NCI-H510A (cell line): ENCODE measurements around the gene ZCCHC3.
"Not testable (repeated sequence)": the region's sequence is repeated elsewhere in the genome, so short reads cannot be mapped to it uniquely, and the experiment has no call there.

Experiments
- DNase-seq: peaks from one replicate; lab custom pipeline; 2025; lab: John Stamatoyannopoulos, UW

Gene ZCCHC3, protein sequence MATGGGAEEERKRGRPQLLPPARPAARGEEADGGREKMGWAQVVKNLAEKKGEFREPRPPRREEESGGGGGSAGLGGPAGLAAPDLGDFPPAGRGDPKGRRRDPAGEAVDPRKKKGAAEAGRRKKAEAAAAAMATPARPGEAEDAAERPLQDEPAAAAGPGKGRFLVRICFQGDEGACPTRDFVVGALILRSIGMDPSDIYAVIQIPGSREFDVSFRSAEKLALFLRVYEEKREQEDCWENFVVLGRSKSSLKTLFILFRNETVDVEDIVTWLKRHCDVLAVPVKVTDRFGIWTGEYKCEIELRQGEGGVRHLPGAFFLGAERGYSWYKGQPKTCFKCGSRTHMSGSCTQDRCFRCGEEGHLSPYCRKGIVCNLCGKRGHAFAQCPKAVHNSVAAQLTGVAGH

GRCh38 chr20:297098-297924 lies at the start of gene ZCCHC3:
TSS of gene ZCCHC3 (plus strand) at chr20:297570. CDS start at chr20:297587, 17 bp downstream.
- peak; percentile 95 for DNase-seq

DNA sequence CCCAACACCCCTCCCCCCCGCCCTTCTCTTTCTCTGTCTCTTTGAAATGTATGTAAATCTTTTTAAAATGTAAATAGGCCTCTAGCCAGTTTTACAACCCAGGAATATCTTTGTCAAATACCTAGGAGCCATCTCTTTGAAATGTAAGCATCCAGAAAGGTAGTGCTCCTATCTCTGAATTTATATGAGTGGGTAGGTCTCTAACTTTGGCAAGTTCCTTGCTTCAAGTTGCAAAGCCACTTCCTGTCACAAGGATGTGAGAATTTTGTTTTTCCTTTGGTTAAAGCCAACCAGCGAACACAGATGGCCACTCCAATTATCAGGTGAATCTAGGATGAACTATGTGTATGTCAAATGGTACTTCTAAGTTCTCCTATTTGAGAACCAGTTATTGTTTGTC lies 46.0 kb upstream of the ZCCHC3 start:
- no peak for DNase-seq

DNA sequence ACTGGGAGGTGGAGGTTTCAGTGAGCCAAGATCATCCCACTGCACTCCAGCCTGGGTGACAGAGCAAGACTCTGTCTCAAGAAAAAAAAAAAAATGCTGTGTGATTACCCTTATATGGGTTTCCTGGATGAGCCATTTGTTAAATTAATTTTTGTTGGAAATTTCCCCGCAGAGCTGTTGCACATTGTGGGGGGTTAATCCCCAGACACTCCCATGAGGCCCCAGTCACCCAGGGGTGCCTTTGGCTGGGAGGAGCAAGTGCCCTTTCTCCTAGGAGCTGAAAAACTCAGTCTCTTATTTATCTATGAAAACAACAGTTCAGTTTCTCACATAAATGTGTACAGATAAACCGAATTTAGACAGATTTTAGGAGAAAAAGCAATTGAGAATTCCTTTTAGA lies 44.6 kb upstream of the ZCCHC3 start:
- DNase-seq = no peak

- DNase-seq = not testable (repeated sequence)
Observed at GRCh38 chr20:253447-253846, 43.9 kb upstream of the ZCCHC3 start.

- DNase-seq = no peak
Observed at GRCh38 chr20:257419-257818, 40.0 kb upstream of the ZCCHC3 start, which contains the start of gene DEFB132. TSS of gene DEFB132 (plus strand) at chr20:257724. CDS start at chr20:257779, 55 bp downstream.

DNA sequence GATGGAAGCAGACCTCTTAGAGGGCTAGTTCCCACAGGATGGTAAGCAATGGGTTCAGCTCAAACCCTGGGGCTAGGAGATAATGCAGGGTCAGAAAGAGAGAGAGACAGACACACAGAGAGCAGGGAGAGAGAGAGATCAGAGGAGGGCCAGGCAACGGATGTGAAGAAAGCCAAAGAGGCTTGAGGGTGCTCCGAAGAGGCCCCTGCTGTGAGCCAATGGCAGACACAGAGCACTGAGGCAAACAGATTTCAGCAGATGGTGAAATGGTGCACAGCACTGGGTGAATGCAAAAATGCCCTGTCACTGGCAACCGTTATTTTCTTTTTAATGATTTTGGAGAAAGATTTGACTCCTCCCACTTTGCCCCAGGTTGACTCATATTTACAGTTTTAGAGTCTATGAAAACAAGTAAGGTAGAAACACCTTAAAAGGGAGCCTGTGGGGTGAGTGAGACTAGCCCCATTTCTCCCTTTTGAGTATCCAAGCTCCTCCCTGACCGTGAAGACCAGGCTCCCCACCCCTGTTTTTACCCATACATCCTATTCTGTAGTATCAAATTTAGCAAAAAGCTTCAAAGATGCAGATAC lies 39.0 kb upstream of the ZCCHC3 start:
- no peak for DNase-seq

- DNase-seq = no peak
Observed at GRCh38 chr20:258963-259362, 38.4 kb upstream of the ZCCHC3 start.

- no peak for DNase-seq
Observed at GRCh38 chr20:259981-260380, 37.4 kb upstream of the ZCCHC3 start.

GRCh38 chr20:263701-264100 lies 33.7 kb upstream of the ZCCHC3 start:
- DNase-seq = no peak

DNA sequence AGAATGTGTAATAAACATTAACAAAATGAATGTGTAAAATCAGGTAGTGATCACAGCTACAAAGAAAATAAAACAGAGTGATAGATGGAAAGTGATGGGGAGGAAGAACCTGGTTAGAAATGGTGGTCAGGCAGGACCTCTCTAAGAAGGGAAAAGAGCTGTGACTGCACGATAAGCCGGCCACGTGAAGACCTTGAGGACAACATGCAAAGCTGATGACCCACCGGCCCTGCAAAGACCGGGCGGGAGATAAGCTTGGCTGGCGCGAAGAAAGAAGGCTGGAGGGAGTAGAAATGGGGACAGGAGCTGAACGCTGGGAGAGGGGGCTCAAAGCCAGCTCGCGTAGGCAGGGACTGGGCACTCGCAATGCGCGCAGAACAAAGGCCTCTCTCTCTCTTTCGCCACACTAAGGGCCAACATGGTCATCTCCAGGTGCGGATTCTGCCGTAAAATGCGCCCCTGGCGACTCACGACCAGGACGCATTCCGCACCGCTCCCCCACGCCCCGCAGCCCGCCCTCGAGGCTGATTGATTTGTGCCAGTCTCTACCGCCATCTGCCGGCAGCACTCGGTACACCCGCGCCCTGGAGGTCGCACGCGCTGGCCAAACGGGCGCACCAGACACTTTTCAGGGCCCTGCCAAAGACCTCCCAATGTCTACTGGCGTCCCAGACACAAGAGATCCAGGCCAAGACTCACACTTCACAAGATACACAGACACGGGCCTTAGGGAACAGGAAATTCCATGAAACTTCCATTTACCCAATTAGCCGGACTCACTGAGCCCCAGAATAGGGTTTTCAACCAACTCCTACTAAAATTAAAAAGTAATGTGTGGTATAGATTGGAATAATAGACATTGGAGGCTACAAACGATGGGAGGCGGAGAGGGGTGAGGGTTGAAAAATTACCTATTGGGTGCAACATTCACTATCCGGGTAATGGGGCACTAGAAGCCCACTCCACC lies 30.5 kb upstream of the ZCCHC3 start:
- peak; percentile 86 for DNase-seq

- no peak for DNase-seq
Observed at GRCh38 chr20:270517-270916, 26.9 kb upstream of the ZCCHC3 start.

DNA sequence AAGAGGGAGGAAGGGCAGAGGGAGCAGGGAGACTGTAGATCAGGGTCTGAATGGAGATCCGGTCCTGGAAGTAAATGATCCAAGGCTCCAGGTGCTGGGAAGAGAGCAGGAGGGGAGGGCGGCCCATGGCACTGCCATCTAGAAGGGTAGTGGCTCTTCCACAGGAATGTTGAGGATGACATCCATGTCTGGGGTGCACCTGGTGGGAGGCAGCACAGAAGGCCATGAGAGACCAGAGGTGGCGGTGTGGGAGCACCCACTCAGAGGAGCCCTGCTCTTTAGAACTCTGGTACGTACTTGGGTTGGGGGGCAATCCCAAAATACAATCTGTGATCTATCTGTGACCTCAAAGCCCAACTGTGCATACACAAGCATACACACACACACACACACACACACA lies 26.3 kb upstream of the ZCCHC3 start:
- no peak for DNase-seq

DNA sequence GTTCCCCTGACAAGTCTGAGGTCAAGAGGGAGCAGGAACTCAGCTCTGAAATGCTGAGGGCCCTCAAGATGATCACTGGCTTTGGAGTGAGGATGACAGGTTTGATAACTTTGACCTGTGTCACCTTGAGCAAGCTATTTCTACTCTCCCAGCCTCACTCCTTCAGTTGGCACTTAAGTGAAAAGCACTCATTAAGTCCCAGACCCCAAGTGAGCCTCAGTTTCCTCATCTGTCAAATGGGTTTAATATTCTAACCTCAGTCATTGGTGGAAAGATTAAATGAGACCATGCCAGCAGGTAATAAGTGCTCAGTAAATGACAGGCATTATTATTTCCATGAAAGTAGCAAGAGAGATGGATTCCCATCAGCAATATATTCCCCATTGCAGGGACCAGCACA lies 25.8 kb upstream of the ZCCHC3 start:
- no peak for DNase-seq

DNA sequence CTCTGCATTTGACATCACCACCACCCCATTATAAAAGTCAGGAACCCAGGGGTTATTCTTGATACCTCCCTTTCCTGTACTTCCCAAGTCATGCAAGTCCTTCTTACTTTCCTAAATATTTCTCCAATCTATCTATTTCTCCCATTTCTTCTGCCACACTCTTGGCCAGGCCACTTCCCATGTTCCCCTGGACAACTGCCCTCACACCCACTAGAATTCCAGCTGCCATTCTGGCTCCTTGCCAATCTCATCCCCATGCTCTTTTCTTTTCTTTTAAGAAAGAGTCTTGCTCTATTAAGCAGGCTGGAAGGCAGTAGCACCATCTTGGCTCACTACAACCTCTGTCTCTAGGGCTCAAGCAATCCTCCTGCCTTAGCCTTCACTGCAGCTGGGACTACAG lies 24.7 kb upstream of the ZCCHC3 start:
- no peak for DNase-seq

DNA sequence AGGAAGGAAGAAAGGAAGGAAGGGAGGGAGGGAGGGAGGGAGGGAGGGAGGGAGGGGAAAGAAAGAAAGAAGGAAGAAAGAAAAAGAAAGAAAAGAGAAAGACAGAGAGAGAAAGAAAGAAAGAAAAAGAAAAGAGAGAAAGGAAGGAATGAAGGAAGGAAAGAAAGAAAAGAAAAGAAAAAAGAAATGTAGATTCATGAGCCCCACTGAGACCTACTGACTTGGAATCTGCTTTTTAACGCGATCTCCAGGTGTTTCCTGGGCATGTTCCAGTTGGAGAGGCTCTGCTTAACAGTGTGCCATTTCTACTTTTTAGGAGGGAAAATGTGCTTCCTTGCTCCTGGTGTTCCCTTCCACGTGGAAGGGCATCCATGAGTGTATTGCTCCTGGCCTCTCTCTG lies 23.5 kb upstream of the ZCCHC3 start:
- DNase-seq = no peak

- DNase-seq = no peak
Observed at GRCh38 chr20:275791-276190, 21.6 kb upstream of the ZCCHC3 start.

GRCh38 chr20:276620-277495 lies 20.5 kb upstream of the ZCCHC3 start:
- DNase-seq = no peak

DNA sequence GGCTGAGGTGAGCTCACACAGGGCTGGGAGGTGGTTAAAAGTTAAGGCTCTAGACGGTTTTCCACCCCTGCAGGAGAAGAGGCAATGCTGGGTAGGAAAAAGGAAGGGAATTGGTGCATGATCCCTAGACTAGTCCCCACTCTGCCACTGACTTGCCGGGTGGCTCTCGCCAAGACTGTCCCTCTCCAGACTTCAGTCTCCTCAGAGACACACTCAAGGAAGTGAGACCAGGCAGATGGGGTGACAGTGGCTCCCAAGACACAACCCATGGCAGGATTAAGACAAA lies 19.9 kb upstream of the ZCCHC3 start:
- no peak for DNase-seq

DNA sequence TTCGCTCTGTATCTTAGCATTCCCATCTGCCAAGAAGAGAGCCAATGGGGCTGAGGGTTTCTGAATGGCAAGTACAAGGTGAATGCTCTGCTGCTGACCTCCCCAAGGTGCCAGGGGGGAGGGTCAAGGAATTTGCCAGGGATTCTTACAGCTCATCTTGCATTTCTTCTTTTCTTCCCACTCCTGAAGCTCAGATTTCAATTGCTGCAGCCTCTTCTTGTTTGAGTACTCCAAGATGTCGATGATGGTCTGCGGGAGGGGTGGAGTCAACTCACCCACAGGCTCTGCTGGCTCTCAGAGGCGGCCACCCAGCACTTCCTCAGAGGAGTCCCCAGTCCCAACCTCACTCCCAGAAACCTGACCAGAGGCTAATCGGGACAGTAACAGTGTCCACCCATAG lies 19.2 kb upstream of the ZCCHC3 start:
- DNase-seq = no peak

DNA sequence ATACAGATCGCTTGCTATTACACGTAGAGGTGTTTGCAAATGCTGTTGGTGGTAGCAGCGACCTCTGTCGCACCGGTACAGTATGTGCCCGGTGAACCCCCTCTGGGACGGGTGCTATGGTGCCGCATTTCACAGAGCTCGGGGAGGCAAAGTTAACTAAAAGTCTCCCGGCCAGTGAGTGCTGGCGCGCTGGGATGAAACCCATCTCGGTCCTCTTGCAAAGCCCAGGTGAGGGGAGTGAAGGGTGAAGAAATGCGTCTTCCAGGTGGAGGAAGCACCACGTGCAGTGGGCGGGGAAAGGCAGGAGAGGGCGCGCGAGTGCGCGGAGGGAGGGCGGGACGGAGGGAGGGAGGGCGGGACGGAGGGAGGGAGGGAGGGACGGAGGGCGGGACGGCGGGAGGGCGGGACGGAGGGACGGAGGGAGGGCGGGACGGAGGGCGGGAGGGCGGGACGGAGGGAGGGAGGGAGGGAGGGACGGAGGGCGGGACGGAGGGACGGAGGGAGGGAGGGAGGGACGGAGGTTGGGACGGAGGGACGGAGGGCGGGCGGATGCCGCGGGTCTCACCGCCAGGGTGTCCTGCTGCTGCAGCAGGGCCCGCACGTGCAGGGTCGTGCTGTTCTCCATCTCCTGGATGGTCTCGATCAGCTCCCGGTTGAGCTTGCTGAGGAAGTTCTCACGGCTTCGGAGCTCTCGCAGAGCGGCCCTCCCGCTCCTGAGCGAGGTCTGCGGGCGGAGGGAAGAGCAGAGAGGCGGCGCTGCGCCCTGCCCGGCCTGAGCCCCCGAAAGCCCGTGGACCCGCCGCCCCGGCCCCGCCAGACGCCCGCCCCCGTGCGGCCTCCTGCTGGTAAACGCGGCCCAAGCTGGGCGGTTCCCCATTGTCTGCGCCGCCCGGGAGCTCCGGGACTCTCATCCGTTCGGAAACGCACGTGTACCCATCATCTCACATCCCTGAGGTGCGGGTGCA lies 18.5 kb upstream of the ZCCHC3 start:
- no peak for DNase-seq
